H1 (cell line): ENCODE measurements around the gene CFAP221. TPM values are rescaled to one million over a fixed set of nuclear protein-coding genes. Genes with fewer than 3 reads are reported as not detected.

Experiments
- CHD7 ChIP-seq: fragments of 300-600 bp; sonication (generic); IDR thresholded peaks from 2 replicates; pipeline ENCODE4 v1.7.1; 2012; ENCODE audit warnings: low read length, moderate library complexity, mild to moderate bottlenecking, inconsistent platforms; ENCODE audit not compliant: insufficient replicate concordance
- polyA plus RNA-seq, 7 experiments: library from polyadenylated mRNA; depleted of rRNA in 3 of 7; stranded (reverse) in 5 of 7; unstranded in 2 of 7; fragments of >200 nt in 5 of 7; fragments of 200-250 nt in 2 of 7; gene quantifications; 1 replicate in 5 of 7; 2 replicates in 1 of 7; 4 replicates in 1 of 7; pipeline versions ENCODE4 v1.2.1 to v1.2.3, GENCODE V29; 2011 to 2013; ENCODE audit warnings: missing spikeins in 2 of 7, mixed read lengths in 2 of 7
- total RNA-seq: library from RNA; stranded (reverse); fragmentation: NEBNext Ultra II Directional; extraction: Animal tissue kit (Norgen Biotek cat#: 25700); gene quantifications from 2 replicates; pipeline ENCODE4 v1.2.1, GENCODE V29; 2021

CFAP221 gene
- total and polyA plus RNA-seq, 2 of the 8 experiments (the other 6 are each of a cell fraction or from before 2014, with no cell fraction given) = 0.14 to 0.71 TPM

GRCh38 chr2:119599384-119599783, 55.1 kb downstream of the CFAP221 start (continued):
- no peak for TF ChIP-seq CHD7
- TF ChIP-seq, all 59 proteins: peak for 0
